Suprapubic skin (tissue), 4 donors: ENCODE results near the gene TTLL6. TPM values are rescaled to one million over a fixed set of nuclear protein-coding genes. Genes with fewer than 3 reads are reported as not detected.

ENCODE experiments used
- DNase-seq, 2 donors: peaks; one replicate each; pipeline ENCODE4 v3.0.0-alpha.2; 2019; ENCODE audit warnings: low spot score in 2 of 2
- H3K27ac ChIP-seq: fragments of 200-600 bp; sonication (generic); one replicate; pipeline ENCODE4 v1.5.1; 2019
- H3K27me3 ChIP-seq: fragments of 200-600 bp; sonication (generic); one replicate; pipeline ENCODE4 v1.5.1; 2019
- H3K36me3 ChIP-seq: fragments of 200-600 bp; sonication (generic); one replicate; pipeline ENCODE4 v1.5.1; 2019
- H3K4me1 ChIP-seq: fragments of 200-600 bp; sonication (generic); one replicate; pipeline ENCODE4 v1.5.1; 2019
- H3K4me3 ChIP-seq: fragments of 200-600 bp; sonication (generic); one replicate; pipeline ENCODE4 v1.5.1; 2019; ENCODE audit warnings: mild to moderate bottlenecking
- H3K9me3 ChIP-seq: fragments of 200-600 bp; sonication (generic); one replicate; pipeline ENCODE4 v1.5.1; 2019
- EP300 ChIP-seq: sonication (generic); formaldehyde crosslinking; IDR thresholded peaks from one replicate; pipeline ENCODE4 v1.6.1; 2017; ENCODE audit warnings: antibody characterized with exemption
- POLR2A ChIP-seq, 2 donors: fragments of 450-650 bp; IDR thresholded peaks; one replicate each; pipeline ENCODE4 v1.6.1; 2017; ENCODE audit warnings: antibody characterized with exemption in 2 of 2, mild to moderate bottlenecking in 2 of 2, moderate library complexity in 2 of 2
- POLR2AphosphoS5 ChIP-seq, 3 donors: sonication (generic); formaldehyde crosslinking; IDR thresholded peaks; one replicate each; pipeline ENCODE4 v1.6.1; 2017; ENCODE audit warnings: antibody characterized with exemption in 3 of 3
- WGBS: methylation state at CpG from one replicate; pipeline ENCODE4 v1.1.5; 2018; 5-methylcytosine and 5-hydroxymethylcytosine counted together
- total RNA-seq, 4 donors: library from RNA; depleted of rRNA; stranded (reverse); fragments of >200 nt; gene quantifications; one replicate each; pipeline ENCODE4 v1.1.0, GENCODE V29; 2016
- TF ChIP-seq, protein P1 (sequence below), 2 donors: fragments of 200-600 bp in 1 of 2; fragments of 450-650 bp in 1 of 2; sonication (generic) in 1 of 2; IDR thresholded peaks; one replicate each; pipeline ENCODE4 v1.5.1; 2016 to 2019; ENCODE audit warnings: antibody characterized with exemption in 2 of 2, mild to moderate bottlenecking in 1 of 2, moderate library complexity in 1 of 2

The TTLL6 gene
- total RNA-seq, 4 donors from 2014 or later, result not detected

DNA sequence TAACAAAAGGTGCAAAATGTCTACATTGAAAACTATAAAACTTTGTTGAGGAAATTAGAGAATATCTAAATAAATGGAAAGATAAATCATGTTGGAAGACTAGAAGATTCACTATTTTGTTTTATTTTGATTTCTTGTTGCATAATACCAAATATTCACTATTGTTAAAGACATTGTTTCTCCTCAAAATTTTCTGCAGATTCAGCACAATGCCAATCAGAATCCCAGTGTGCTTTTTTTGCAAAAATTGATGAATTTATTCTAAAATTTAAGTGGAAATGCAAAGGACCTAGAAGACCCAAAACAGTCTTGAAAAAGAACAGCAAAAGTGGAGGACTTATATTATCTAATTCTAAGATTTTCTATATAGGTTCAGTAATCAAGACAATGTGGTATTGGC is 40.4 kb downstream of the TTLL6 start:
- Histone ChIP-seq H3K9me3 (no peaks in the 10 kb centered on the region), H3K27ac (no peak overlapping the region), H3K4me1 (no peaks in the 10 kb centered on the region), H3K27me3 (peaks cover 64% of the 10 kb centered on the region), H3K4me3 (no peak overlapping the region), H3K36me3 (no peaks in the 10 kb centered on the region)
- TF ChIP-seq POLR2A (IDR thresholded peaks at IDR 0.05), result no peak
- TF ChIP-seq, protein P1, sequence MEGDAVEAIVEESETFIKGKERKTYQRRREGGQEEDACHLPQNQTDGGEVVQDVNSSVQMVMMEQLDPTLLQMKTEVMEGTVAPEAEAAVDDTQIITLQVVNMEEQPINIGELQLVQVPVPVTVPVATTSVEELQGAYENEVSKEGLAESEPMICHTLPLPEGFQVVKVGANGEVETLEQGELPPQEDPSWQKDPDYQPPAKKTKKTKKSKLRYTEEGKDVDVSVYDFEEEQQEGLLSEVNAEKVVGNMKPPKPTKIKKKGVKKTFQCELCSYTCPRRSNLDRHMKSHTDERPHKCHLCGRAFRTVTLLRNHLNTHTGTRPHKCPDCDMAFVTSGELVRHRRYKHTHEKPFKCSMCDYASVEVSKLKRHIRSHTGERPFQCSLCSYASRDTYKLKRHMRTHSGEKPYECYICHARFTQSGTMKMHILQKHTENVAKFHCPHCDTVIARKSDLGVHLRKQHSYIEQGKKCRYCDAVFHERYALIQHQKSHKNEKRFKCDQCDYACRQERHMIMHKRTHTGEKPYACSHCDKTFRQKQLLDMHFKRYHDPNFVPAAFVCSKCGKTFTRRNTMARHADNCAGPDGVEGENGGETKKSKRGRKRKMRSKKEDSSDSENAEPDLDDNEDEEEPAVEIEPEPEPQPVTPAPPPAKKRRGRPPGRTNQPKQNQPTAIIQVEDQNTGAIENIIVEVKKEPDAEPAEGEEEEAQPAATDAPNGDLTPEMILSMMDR (IDR thresholded peaks at IDR 0.05), result no peak
- TF ChIP-seq POLR2AphosphoS5 (IDR thresholded peaks at IDR 0.05), result no peak
- TF ChIP-seq EP300, result no peak
- DNase-seq, result no peak

DNA sequence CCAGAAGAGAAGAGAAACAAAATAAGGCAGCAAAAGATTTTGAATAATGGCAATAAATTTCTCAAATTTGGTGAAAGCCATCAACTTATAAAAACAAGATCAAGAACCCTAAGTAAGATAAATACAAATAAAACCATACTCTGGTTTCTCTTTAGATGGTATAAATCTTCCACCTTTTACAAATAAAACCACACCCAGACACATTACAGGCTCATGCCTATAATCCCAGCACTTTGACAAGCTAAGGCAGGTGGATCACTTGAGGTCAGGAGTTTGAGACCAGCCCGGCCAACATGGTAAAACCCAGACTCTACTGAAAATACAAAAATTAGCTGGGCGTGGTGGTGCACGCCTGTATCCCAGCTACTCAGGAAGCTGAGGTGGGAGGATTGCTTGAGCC is 43.8 kb downstream of the TTLL6 start:
- Histone ChIP-seq H3K4me1 (no peaks in the 10 kb centered on the region), H3K27ac (no peak overlapping the region), H3K4me3 (no peak overlapping the region), H3K9me3 (no peaks in the 10 kb centered on the region), H3K27me3 (peaks cover 50% of the 10 kb centered on the region), H3K36me3 (no peaks in the 10 kb centered on the region)
- DNase-seq, result no peak
- WGBS, result 84% methylated on average over 3 of the region's 3 CpGs
- TF ChIP-seq POLR2A (IDR thresholded peaks at IDR 0.05), result no peak
- TF ChIP-seq, protein P1 (IDR thresholded peaks at IDR 0.05), result no peak
- TF ChIP-seq EP300, result no peak
- TF ChIP-seq POLR2AphosphoS5 (IDR thresholded peaks at IDR 0.05), result no peak

DNA sequence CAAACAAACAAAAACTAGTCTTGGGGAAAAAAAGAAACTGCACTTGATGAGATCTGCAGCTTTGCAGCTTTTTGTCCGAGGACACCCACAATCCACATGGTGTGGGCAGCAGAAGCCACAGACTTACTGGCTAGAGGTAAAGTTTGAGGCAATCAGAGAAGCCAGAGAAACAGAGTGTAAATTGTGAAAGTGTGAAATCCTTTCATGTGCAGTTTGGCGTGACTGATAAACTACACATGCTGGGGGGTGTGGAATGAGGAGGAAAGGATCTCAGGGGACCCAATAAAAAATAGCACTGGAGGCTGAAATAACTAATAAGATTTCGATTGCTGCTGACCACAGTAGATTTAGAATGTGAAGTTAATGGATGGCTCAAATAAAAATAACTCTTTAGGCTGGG is 46.1 kb downstream of the TTLL6 start:
- no peaks in the 10 kb centered on the region for H3K36me3 ChIP-seq
- TF ChIP-seq, protein P1 (IDR thresholded peaks at IDR 0.05), result no peak
- TF ChIP-seq POLR2AphosphoS5 (IDR thresholded peaks at IDR 0.05) (no peak), EP300 (no peak), POLR2A (IDR thresholded peaks at IDR 0.05) (no peak)
- peaks cover 56% of the 10 kb centered on the region for H3K27me3 ChIP-seq
- no peak for DNase-seq
- 51% methylated on average over 3 of the region's 3 CpGs for WGBS
- no peak overlapping the region for H3K27ac ChIP-seq
- H3K4me3 ChIP-seq, result no peak overlapping the region
- no peaks in the 10 kb centered on the region for H3K4me1 ChIP-seq
- no peaks in the 10 kb centered on the region for H3K9me3 ChIP-seq

DNA sequence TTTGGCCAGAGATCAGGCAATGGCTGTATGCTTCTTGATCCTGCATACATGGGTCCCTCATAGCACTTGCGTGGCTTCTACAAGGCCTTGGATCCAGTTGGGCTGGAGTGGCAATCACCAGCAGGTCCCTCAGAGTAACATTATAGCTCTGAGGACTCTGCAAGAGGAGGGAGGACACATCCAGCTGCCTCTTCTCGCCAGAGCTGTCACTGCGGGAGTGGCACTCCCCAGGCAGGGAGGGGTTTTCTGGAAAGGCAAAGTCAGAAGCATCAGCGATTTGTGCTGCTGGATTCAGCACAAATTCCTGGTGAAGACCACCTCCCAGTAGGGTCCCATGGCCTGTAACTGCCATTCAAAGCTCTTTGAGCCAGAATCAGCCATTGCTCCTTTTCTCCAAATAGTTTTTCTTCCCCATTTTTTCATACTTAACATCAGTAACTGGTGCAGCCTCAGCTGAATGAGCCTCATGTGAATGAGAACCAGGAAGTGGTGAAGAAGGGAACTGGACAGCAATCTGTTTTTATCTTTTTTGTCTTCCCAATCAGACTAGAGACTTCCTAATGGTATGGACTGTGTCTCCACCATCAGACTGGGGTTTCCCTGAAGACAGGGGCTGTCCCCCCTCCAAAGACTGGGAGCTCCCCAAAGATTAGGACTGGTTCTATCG is 47.9 kb downstream of the TTLL6 start:
- Histone ChIP-seq H3K36me3 (no peaks in the 10 kb centered on the region), H3K4me1 (no peaks in the 10 kb centered on the region), H3K27me3 (peaks cover 59% of the 10 kb centered on the region), H3K9me3 (no peaks in the 10 kb centered on the region), H3K27ac (no peak overlapping the region), H3K4me3 (no peak overlapping the region)
- 83% methylated on average over 4 of the region's 5 CpGs for WGBS
- TF ChIP-seq, protein P1 (IDR thresholded peaks at IDR 0.05), result no peak
- TF ChIP-seq POLR2AphosphoS5 (IDR thresholded peaks at IDR 0.05) (no peak), POLR2A (IDR thresholded peaks at IDR 0.05) (no peak), EP300 (no peak)
- no peak for DNase-seq

DNA sequence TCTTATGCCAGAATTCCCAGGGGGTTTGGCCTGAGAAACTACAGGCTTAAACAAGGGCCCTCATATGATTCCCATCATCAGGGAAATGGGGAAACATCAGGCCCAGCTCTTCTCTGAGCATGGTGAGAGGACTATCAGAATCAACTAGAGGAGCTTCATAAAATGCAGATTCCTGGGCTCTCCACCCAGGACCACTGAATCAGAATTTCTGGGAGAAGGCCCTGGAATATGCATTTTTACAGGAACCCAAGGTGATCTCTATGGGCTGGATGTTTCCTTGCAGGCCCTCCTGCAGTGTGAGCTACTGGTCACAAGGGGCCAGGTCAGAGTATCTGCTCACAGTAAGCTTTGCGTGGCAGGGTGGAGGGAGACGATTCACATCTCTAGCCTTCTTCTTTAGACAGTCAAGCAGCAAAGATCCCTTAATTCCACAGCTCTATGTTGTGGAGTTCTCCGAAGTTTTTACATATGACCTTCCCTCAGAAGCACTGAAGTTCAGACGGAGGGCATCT is 49.7 kb downstream of the TTLL6 start:
- Histone ChIP-seq H3K27me3 (peaks cover 64% of the 10 kb centered on the region), H3K36me3 (no peaks in the 10 kb centered on the region), H3K4me3 (no peak overlapping the region), H3K4me1 (no peaks in the 10 kb centered on the region), H3K9me3 (no peaks in the 10 kb centered on the region), H3K27ac (no peak overlapping the region)
- 94% methylated on average over 4 of the region's 4 CpGs for WGBS
- no peak for DNase-seq
- TF ChIP-seq, protein P1 (IDR thresholded peaks at IDR 0.05), result no peak
- TF ChIP-seq POLR2A (IDR thresholded peaks at IDR 0.05) (no peak), POLR2AphosphoS5 (IDR thresholded peaks at IDR 0.05) (no peak)
